Lower leg skin (tissue), 3 donors: Measurements from ENCODE around the gene BPIFA2.

ENCODE experiments used
- POLR2A ChIP-seq, 2 donors: fragments of 450-650 bp; IDR thresholded peaks; one replicate each; pipeline ENCODE4 v1.6.1; 2016 to 2017; ENCODE audit warnings: antibody characterized with exemption in 2 of 2, mild to moderate bottlenecking in 1 of 2, moderate library complexity in 1 of 2
- TF ChIP-seq, protein P1 (sequence below), 3 donors: fragments of 450-650 bp; IDR thresholded peaks; one replicate each; pipeline ENCODE4 v1.5.1; 2016; ENCODE audit warnings: antibody characterized with exemption in 3 of 3, mild to moderate bottlenecking in 3 of 3, moderate library complexity in 2 of 3

DNA sequence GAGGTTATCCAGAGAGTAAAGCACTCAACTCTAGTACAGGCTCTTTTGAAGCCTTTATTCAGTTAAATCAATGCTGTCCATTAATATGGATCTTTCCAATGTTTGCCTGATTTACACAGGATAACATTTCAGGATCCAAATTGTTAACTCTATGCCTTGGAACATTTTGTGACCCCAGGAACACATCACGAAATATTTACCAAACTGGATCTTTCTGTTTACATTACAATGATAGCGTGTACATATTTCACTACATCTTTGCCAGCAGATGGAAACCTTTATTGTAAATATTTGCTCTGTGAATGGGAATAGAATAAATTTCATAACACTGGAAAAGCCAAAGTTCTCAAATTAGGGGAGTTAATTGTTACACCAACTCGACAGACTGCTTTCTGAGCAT lies 23.5 kb downstream of the BPIFA2 start:
- TF ChIP-seq, protein P1, sequence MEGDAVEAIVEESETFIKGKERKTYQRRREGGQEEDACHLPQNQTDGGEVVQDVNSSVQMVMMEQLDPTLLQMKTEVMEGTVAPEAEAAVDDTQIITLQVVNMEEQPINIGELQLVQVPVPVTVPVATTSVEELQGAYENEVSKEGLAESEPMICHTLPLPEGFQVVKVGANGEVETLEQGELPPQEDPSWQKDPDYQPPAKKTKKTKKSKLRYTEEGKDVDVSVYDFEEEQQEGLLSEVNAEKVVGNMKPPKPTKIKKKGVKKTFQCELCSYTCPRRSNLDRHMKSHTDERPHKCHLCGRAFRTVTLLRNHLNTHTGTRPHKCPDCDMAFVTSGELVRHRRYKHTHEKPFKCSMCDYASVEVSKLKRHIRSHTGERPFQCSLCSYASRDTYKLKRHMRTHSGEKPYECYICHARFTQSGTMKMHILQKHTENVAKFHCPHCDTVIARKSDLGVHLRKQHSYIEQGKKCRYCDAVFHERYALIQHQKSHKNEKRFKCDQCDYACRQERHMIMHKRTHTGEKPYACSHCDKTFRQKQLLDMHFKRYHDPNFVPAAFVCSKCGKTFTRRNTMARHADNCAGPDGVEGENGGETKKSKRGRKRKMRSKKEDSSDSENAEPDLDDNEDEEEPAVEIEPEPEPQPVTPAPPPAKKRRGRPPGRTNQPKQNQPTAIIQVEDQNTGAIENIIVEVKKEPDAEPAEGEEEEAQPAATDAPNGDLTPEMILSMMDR (IDR thresholded peaks at IDR 0.05) = no peak
- TF ChIP-seq POLR2A (IDR thresholded peaks at IDR 0.05) = no peak
